Posterior vena cava (tissue), 2 donors: ENCODE data around the gene TPRN. TPM values are rescaled to one million over a fixed set of nuclear protein-coding genes. Genes with fewer than 3 reads are reported as not detected.
"Not testable (repeated sequence)": the region's sequence is repeated elsewhere in the genome, so short reads cannot be mapped to it uniquely, and the experiment has no call there.

Experiments used
- DNase-seq: peaks from one replicate; pipeline ENCODE4 v3.0.0-alpha.2; 2020; ENCODE audit warnings: low spot score
- intact Hi-C, 2 donors: fragments of 100-400 bp; cut with DNase I; formaldehyde crosslinking; loops; one replicate each; pipeline versions ENCODE4 v1.14.1 to v1.14.2; 2022 to 2023
- long read RNA-seq, 2 donors: library from polyadenylated mRNA; unstranded; transcript quantifications; one replicate each; pipeline ENCODE4 v2.0.0, GENCODE V29; 2020 to 2021
- total RNA-seq, 2 donors: library from RNA; stranded (reverse); fragmentation: NEBNext Ultra II Directional; extraction: Animal tissue kit (Norgen Biotek cat#: 25700); gene quantifications; one replicate each; pipeline ENCODE4 v1.2.1, GENCODE V29; 2021
- donor health status: DM: yes; HTN: yes; CAD: no.
- donor health status: DM: yes; HTN: yes; CAD: no.

TPRN gene
- 1 to 10 TPM; 4.2 to 8.8 TPM for total RNA-seq
- long read RNA-seq, donor 1, partial matches to known transcripts: 0 of 3 reads
- long read RNA-seq, donor 1, other reads (novel, unspliced or antisense): 0 of 3 reads
- long read RNA-seq, donor 2, partial matches to known transcripts: 0 of 3 reads
- long read RNA-seq, donor 2, other reads (novel, unspliced or antisense): 0 of 3 reads

- DNase-seq: peak; percentile 100
- intact Hi-C loops: no loop called here
Measured at GRCh38 chr9:137200311-137201204, at the start of gene TPRN. TPRN (minus strand) TSS chr9:137200741; CDS start chr9:137200711, 30 bp downstream.

- intact Hi-C loops: no loop called here
- DNase-seq: no peak
Measured at GRCh38 chr9:137247916-137248175, 47.3 kb upstream of the TPRN start.

- no peak for DNase-seq
- intact Hi-C loops: no loop called here
Measured at GRCh38 chr9:137247135-137247915, 46.8 kb upstream of the TPRN start.

- intact Hi-C loops: no loop called here
- no peak for DNase-seq
Measured at GRCh38 chr9:137245450-137246421, 45.2 kb upstream of the TPRN start.

GRCh38 chr9:137244486-137245449 lies 44.2 kb upstream of the TPRN start:
- no peak for DNase-seq
- intact Hi-C loops: no loop called here

- DNase-seq: no peak
- intact Hi-C loops: no loop called here
Measured at GRCh38 chr9:137243626-137244485, 43.3 kb upstream of the TPRN start.

GRCh38 chr9:137243266-137243625 lies 42.7 kb upstream of the TPRN start:
- intact Hi-C loops, DNase-seq: not testable (repeated sequence)

GRCh38 chr9:137242269-137243203 lies 42.0 kb upstream of the TPRN start:
- DNase-seq: no peak
- intact Hi-C loops: no loop called here

- intact Hi-C loops: no loop called here
- DNase-seq: peak; percentile 93
Measured at GRCh38 chr9:137241490-137242268, 41.1 kb upstream of the TPRN start.

- peak; percentile 100 for DNase-seq
Measured at GRCh38 chr9:137240841-137241489, 40.4 kb upstream of the TPRN start, which contains the start of gene TUBB4B. TUBB4B (plus strand) TSS chr9:137241287; CDS start chr9:137241361, 74 bp downstream.

GRCh38 chr9:137240318-137240840 lies 39.8 kb upstream of the TPRN start:
- intact Hi-C loops: no loop called here
- DNase-seq: peak; percentile 93

More at GRCh38 chr9:137240841-137241489, 40.4 kb upstream of the TPRN start, which contains the start of gene TUBB4B:
- intact Hi-C loops: no loop called here

- intact Hi-C loops, DNase-seq: not testable (repeated sequence)
Measured at GRCh38 chr9:137239541-137240200, 39.1 kb upstream of the TPRN start.

GRCh38 chr9:137237759-137238726 lies 37.5 kb upstream of the TPRN start:
- DNase-seq: no peak
- intact Hi-C loops: no loop called here
